Measurements from ENCODE around the gene KRT13.

- TF ChIP-seq CTCF (conservative IDR thresholded peaks at IDR 0.05) (no peak), EZH2 (IDR thresholded peaks at IDR 0.05; ENCODE audit: low read depth) (no peak)
Observed at GRCh38 chr17:41463746-41464145, 41.7 kb downstream of the KRT13 start.
